GM19035 (cell line): ENCODE results near the gene PDE2A.

Experiments used
- ATAC-seq: cut with Tn5 transposase; IDR thresholded peaks from one replicate; pipeline ENCODE4 v1.9.1; 2021; ENCODE audit not compliant: unreplicated experiment

The PDE2A gene

GRCh38 chr11:72704783-72705265 lies 30.6 kb upstream of the PDE2A start:
- ATAC-seq, result no peak

DNA sequence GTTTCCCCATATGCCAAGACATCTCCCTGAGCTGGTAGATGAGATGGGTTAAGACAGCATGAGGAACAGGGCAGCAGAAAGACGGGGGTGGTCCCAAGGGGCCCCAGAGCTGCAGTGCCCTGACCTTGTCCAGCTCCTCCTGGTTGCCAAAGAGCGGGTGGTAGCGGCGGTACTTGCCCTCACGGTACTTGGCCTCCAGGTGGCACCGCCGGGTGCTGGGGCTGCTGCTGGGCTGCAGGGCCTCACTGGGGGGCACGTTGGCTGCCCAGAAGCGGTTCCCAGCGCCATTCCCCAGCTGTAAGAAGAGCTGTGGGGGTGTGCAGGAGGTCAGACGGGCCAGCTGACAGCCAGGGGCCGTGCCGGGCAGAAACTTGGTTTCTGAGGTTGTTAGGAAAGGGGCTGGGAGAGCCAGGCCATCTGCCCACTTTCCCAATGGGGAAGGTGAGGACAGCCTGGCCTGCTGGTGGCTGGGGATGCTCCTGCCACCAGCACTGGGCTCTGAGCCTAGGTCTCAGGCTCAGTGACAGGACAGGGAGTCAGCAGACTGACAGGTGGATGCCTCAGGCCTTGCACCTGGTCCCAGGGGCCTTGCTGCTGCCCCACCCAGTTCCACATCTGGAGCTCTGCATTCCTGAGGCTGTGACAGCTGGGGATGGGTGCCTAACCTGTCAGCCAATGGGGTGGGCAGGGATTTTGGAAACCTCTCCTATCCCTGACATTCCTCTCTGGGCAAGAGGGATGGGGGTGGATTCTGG lies 30.0 kb upstream of the PDE2A start:
- ATAC-seq, result no peak

DNA sequence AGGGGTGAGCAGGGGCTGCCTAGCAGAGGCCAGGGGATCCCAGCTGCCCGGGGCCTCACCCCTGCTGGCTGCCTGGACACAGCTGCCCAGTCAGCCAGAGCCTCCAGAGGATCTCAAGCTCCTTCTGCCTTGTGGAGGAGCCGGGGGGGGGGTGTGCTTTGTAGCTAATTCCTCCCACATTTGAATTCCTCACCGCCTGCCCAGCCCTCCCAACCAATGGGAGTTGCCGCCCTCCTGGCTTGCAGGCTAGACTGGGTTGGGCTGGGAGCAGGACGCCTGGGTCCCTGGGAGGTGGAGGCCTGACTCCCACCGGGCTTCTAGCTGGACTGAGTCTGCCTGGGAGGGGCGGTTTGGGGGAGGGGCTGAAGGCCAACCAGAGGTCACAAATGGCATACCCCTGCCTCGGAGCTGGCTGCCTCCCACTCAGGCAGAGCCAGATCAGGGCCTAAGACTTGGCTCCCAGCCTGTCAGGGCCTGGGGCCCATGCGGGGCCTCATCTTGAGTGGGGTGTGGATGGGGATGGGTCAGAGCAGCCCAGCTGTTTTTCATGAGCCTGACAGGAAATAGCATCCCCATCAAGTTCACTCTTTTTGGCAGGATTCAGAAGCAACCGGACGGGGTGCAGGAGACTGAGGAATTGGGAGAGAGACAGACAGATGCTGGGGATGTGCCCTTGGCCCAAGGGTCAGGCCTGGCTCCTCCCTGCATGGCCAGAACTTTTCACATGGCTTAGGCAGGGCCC lies 29.2 kb upstream of the PDE2A start:
- no peak for ATAC-seq

GRCh38 chr11:72702577-72703241 lies 28.5 kb upstream of the PDE2A start:
- no peak for ATAC-seq

DNA sequence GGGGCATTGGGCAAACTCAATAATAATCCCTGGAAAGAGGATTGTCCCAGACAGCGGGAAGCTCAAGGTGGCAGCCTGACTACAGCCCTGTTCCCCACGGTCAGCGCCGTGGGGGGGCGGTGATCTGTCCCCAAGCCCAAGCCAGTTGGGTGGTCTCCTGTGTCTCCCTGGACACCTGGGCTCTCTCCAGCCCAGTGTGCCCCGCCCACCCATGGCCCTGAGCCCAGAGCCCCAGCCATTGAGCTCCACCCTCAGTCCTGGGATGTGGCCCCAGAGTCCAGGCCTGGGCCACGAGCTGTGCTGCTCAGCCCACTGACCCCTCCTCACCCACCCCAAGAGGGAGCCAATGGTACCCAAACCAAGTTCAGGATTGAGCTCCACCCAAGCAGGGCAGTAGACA lies 27.9 kb upstream of the PDE2A start:
- no peak for ATAC-seq

DNA sequence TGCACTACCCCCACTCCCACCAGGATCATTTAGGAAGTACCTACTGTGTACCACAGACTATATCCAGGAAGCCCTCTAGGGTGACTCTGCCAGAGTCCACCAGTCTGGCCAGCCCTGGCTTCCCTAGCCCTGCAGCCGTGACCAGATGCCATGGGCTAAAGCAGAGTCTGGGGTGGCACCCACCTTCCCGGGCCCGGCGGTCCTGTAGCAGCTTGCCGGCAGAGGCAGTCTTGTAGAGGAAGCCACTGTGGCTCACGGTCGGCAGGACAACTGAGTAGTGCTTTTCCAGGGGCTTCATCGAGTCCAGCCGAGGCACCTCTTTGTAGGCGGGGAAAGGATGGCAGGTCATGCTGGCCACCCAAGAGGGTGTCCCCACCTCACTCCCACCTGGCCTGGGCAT lies 27.2 kb upstream of the PDE2A start:
- ATAC-seq, result no peak

- no peak for ATAC-seq
Observed at GRCh38 chr11:72700146-72700545, 25.9 kb upstream of the PDE2A start.

DNA sequence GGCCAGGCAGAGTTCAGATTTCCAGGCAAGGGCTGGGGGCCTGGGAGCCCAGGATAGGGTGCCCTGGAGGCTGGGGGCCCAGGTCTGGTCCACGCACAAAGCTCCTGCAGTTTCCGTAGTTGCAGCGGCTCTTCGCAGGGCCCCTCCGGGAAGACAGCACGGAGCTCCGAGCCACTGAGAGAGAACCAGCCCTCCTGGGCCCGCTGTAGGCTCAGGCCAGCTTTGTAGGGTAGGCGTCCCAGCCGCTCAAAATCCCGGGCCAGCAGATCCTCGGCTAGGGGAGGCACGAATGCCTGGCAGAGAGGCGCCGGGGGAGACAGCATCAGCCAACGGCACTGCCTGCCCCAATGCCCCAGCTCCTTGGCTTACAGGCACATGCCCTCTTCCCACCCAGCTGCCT lies 23.6 kb upstream of the PDE2A start:
- ATAC-seq, result no peak

GRCh38 chr11:72696866-72697700 lies 22.9 kb upstream of the PDE2A start:
- ATAC-seq, result no peak

GRCh38 chr11:72695354-72695753 lies 21.1 kb upstream of the PDE2A start:
- ATAC-seq, result no peak

DNA sequence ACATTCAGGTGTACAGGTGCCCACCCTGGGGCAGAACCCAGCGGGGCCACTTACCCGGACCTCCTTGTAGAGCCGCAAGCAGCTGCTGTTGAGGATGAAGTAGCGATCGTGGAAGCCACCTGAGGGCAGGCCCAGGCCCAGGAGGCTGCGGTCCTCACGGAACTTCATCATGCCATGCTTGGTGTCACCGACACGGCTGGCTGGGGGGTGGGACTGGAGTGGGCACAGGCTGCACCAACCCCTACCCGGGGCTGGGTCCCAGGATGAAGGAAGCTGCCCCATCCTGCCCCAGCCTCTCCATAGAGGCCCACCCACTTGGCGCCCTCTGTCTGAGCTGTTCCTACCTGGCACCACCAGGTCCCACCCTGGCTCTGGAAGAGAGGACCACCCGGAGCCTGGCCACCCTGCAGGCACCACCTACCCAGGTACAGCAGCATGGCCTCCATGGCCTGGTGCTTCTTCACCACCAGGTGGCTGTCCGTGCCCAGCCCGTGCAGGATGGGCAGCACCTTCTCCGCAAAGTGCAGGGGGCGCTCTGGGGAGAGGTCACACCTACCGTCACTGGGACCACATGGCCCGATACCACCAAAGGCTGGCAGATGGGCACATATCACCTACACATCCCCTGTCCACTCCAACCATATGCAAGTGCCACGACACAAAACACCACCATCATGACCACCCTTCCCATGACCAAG lies 19.2 kb upstream of the PDE2A start:
- ATAC-seq, result no peak

GRCh38 chr11:72692498-72693237 lies 18.4 kb upstream of the PDE2A start:
- no peak for ATAC-seq

GRCh38 chr11:72690166-72690565 lies 15.9 kb upstream of the PDE2A start:
- ATAC-seq, result no peak

- no peak for ATAC-seq
Observed at GRCh38 chr11:72688929-72689328, 14.7 kb upstream of the PDE2A start.

DNA sequence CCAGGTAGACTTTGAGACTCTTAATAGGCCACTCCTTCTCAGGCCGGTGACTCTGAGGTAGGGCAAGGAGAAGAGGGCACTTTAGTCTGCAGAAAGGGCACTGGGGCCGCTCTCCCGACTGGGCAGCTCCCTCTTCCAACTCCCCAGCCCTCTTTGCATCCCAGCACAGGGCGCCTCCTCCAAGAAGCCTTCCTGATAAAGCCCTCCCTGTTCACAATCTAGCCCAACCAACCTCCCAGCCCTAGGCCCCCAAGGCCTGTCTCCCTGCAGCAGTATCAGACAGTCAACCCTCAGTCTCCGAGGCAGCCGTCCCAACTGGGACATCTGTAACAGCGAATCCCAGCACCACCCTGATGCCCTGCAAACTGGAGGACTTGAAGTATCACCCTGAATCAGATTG lies 14.3 kb upstream of the PDE2A start:
- no peak for ATAC-seq

DNA sequence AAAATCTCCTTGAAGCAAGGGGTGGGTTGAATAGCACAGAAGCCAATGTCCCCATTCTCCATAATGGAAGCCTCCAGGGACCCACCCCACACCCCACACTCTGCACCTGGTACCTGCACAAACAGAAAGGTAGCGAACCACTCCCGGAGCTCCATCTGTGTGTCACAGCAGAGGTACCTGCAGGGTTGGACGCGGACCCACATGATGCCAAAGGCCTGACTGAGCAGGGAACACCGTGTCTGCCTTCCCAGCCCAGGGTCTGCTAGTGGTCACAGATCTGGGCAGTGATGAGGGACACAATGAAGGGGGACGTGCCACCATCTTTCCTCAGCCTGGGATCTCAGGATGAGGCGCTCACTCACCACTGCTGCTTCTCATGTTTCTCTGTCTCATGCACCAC lies 13.1 kb upstream of the PDE2A start:
- no peak for ATAC-seq

DNA sequence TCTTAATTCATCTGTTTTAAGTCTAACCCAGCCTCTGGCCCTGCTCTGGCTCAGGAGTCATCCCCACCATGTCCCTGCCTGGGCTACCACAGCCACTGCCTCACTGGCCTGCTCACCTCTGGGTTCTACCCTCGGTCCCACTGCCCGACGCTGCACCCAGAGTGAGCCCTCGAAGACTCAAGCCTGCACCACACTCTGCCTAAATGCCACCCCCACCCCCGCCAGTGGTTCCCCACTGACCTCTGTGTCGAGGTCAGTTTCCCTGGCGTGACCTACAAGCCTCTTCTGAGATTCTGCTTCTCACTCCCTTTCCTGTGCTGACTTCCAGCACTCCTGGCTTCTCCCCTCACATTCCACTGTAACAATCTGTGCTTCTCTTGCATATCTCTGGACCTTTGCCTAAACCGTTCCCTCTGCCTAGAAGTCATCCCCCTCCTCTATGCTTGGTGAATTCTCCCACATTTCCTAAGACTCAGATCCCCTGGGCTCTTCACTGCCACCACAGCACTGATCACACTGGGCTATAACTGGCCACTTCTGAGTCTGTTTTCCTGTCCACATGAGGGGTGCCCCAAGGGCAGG lies 12.5 kb upstream of the PDE2A start:
- ATAC-seq, result no peak

GRCh38 chr11:72685560-72686480 lies 11.6 kb upstream of the PDE2A start:
- no peak for ATAC-seq
